Urinary bladder (tissue), 4 donors: ENCODE data around the gene TRPC4AP. TPM values are rescaled to one million over a fixed set of nuclear protein-coding genes. Genes with fewer than 3 reads are reported as not detected.

ENCODE experiments used
- DNase-seq: peaks from one replicate; pipeline ENCODE4 v3.0.0-alpha.2; 2015; ENCODE audit errors: extremely low spot score
- H3K27ac ChIP-seq: one replicate; pipeline ENCODE4 v1.5.1; 2013; ENCODE audit warnings: low read depth, mild to moderate bottlenecking, moderate library complexity
- H3K36me3 ChIP-seq: one replicate; pipeline ENCODE4 v1.6.1; 2013; ENCODE audit warnings: mild to moderate bottlenecking, moderate library complexity; ENCODE audit not compliant: insufficient read depth
- H3K4me1 ChIP-seq: one replicate; pipeline ENCODE4 v1.6.1; 2013; ENCODE audit warnings: mild to moderate bottlenecking, moderate library complexity; ENCODE audit not compliant: insufficient read depth
- H3K4me3 ChIP-seq: one replicate; pipeline ENCODE4 v1.5.1; 2013; ENCODE audit warnings: low read depth, low read length
- WGBS: extraction: QIAGEN DNeasy Blood & Tissue Kit; methylation state at CpG from one replicate; pipeline ENCODE4 v1.1.7; 2013; 5-methylcytosine and 5-hydroxymethylcytosine counted together
- polyA plus RNA-seq: library from polyadenylated mRNA; stranded (reverse); fragments of 200-250 nt; gene quantifications from one replicate; pipeline ENCODE4 v1.2.3, GENCODE V29; 2013
- total RNA-seq: library from RNA; depleted of rRNA; stranded (reverse); fragments of >200 nt; gene quantifications from one replicate; pipeline ENCODE4 v1.2.3, GENCODE V29; 2014
- donor health status: healthy with polysubstance abuse.
- donor health status: healthy.

Gene TRPC4AP
- total and polyA plus RNA-seq, 2 donors: 40.0 to 52.3 TPM

DNA sequence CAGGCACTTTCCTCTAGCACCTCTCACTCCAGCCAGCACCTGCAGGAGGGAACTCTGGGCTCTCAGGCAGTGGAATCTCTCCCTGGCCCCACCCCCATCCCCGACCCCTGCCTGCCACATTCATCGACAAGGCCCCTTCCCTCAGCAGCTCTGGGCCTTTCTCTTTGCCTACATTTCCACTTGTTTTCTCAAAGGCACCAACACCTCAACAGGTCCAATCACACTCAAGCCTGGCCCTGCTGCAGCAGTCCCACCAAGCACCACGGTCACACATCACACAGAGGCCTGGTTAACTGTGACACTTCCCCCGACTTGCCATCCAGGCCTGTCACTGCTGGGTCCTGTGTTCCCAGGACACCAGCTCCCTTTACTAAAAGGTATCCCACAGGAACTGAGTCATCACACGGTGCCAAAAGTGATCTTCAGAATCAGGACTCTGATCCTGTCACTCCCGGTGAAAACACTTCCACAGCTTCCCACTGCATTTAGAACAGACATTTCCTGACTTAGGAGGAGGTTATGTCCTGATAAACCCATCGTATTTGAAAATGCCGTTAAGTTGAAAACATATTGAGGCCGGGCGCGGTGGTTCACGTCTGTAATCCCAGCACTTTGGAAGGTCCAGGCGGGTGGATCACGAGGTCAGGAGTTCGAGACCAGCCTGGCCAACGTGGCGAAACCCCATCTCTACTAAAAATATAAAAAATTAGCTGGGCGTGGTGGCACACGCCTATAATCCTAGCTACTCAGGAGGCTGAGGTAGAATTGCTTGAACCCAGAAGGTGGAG, 82.0 kb downstream of the TRPC4AP start:
- no peak for DNase-seq
- Histone ChIP-seq H3K4me3 (no peak overlapping the region), H3K36me3 (peaks cover 3% of the 10 kb centered on the region), H3K4me1 (no peaks in the 10 kb centered on the region), H3K27ac (no peak overlapping the region)
- 88% methylated on average over 19 of the region's 19 CpGs for WGBS

DNA sequence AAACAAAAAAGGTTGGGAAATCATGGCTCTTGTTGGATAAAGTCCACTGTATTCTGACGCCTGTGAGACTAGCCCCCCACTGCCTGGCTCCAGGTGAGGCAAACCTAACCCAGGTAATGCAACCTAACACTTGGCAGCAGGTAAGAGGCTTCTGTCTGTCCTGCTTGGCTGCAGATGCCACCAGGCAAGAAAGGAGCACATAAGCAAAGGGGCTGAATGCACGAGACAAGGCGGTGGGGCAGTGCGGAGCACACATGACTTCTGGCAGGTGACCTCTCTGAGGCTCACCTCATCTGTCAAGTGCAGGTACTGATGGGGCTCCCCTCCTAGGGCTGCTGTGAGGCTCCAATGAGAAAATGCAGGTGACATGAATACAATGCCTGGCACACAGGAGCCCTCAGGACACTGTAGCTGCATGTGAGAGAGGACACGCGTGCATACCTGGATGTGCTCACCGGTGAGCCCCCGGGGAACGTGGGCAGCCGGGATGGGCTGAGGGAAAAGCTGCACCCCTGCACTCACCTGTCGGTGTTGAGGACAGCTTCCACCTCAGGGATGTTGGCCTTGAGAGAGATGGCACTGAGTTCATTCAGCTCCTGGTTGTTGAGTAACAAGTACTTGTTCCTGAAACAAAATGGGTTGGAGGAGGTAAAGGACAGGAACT, 82.8 kb downstream of the TRPC4AP start:
- no peak for DNase-seq
- no peaks in the 10 kb centered on the region for H3K4me1 ChIP-seq
- H3K27ac ChIP-seq: no peak overlapping the region
- H3K4me3 ChIP-seq: no peak overlapping the region
- WGBS: 95% methylated on average over 11 of the region's 11 CpGs
- H3K36me3 ChIP-seq: peaks cover 3% of the 10 kb centered on the region

- 89% methylated on average over 14 of the region's 14 CpGs for WGBS
Measured at GRCh38 chr20:35008411-35009342, 83.9 kb downstream of the TRPC4AP start.

DNA sequence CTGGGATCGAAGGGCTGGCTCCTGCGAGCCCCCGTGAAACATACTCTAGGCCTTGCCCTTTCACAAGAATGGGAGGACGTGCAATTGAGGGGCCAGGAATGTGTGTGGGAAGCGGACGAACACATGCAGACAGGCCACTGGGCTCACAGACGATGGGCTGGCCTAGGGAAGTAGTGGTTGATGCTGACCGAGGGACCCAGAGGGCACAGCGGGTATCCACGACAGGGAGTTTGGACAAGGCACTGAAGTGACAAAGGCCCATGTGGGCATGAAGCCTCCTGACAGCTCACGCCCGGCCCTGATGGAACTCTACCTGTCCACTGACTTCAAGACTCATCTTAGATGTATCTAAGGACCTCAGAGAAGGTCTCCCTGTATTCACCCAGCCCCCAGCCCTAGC, 84.7 kb downstream of the TRPC4AP start:
- Histone ChIP-seq H3K4me3 (no peak overlapping the region), H3K27ac (no peak overlapping the region), H3K36me3 (peaks cover 5% of the 10 kb centered on the region), H3K4me1 (no peaks in the 10 kb centered on the region)
- WGBS: 93% methylated on average over 12 of the region's 12 CpGs
- DNase-seq: no peak

More at GRCh38 chr20:35008411-35009342, 83.9 kb downstream of the TRPC4AP start:
- Histone ChIP-seq H3K4me3 (no peak overlapping the region), H3K4me1 (no peaks in the 10 kb centered on the region), H3K27ac (no peak overlapping the region), H3K36me3 (peaks cover 3% of the 10 kb centered on the region)
- DNase-seq: no peak

- WGBS: 86% methylated on average over 9 of the region's 9 CpGs
- Histone ChIP-seq H3K36me3 (peaks cover 5% of the 10 kb centered on the region), H3K27ac (no peak overlapping the region), H3K4me1 (no peaks in the 10 kb centered on the region), H3K4me3 (no peak overlapping the region)
- no peak for DNase-seq
Measured at GRCh38 chr20:35007413-35007812, 85.2 kb downstream of the TRPC4AP start.

GRCh38 chr20:35006531-35006971, 86.1 kb downstream of the TRPC4AP start:
- peaks cover 5% of the 10 kb centered on the region for H3K36me3 ChIP-seq
- no peak overlapping the region for H3K4me3 ChIP-seq
- no peak overlapping the region for H3K27ac ChIP-seq
- 87% methylated on average over 4 of the region's 4 CpGs for WGBS
- no peak for DNase-seq
- H3K4me1 ChIP-seq: no peaks in the 10 kb centered on the region

DNA sequence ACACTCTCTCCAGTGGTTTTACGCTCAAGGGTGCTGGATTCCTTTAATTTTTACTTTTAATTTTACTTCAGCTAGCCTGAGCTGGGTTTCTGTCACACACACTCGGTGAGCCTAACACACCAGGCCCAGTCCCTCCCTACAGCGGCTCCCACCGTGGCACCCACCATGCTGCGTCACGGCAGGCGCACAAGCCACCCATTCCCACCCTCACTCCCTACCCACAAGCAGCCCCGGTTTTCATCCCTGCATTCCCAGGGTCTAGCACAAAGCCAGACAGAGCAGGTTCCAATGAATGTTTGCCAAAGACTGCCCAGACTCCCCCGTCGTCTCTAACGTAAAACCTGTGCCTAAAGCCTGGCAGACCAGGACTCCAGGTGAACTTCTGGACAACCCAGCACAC, 86.6 kb downstream of the TRPC4AP start:
- no peak for DNase-seq
- Histone ChIP-seq H3K36me3 (peaks cover 5% of the 10 kb centered on the region), H3K4me3 (no peak overlapping the region), H3K27ac (no peak overlapping the region), H3K4me1 (no peaks in the 10 kb centered on the region)
- 91% methylated on average over 11 of the region's 11 CpGs for WGBS

DNA sequence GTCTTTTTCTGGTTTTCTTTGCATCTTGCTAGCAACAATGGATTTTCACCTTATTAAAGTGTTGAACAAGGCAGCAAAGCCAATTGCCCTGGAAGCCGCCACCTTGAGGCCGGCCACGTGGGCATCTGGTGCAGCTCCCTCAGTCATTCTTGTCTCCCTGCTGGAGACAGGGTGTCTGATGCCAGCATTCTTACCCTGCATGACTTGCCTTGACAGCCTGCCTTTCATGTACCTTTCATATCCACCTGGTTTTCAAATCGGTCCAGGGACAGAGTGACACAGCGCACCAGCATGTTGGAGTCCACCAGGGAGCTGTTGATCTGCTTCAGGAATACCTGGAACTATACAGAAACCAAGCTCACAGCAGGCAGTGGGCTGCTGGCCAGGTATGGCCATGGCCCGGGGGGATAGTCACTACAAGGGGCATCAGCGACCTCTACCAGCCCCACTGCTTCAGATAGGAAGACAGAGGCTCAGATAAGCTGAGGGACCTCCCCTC, 87.1 kb downstream of the TRPC4AP start:
- Histone ChIP-seq H3K4me1 (no peaks in the 10 kb centered on the region), H3K36me3 (peaks cover 5% of the 10 kb centered on the region), H3K27ac (no peak overlapping the region), H3K4me3 (no peak overlapping the region)
- DNase-seq: no peak
- 84% methylated on average over 7 of the region's 7 CpGs for WGBS

DNA sequence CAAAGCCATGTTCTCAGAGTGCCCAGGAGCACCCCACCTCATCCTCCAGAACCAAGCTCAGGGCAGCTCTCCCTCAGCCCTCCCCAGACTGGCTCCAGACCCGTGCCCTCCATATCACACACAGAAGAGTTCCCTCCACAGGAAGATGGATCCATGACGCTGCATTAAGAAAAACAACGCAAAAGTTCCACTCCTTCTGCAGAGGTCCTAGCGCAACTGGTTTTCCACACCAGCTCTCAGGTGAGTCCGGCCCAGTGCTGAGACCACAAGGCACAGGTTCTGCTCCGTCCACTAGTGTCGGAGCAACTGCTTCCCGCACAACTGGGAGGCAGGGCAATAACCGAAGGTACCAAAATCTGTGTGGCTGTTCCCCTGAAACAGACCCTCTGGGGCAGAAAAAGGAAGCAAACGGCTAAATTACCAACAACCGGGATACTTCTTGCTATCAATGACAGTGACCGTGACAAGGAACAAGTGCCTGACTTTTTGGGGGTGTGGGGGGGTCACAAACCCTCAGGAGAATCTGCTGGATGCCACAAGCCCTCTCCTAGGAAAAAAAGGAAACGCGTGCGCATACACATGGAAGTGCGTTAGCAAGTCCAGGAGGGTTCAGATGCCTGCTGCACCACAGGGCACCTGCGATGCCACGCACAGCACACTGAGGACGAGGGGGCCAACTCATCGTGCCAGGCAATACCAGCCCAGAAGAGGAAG, 87.7 kb downstream of the TRPC4AP start:
- no peak for DNase-seq
- Histone ChIP-seq H3K4me1 (no peaks in the 10 kb centered on the region), H3K4me3 (no peak overlapping the region), H3K27ac (no peak overlapping the region), H3K36me3 (peaks cover 5% of the 10 kb centered on the region)
- WGBS: 93% methylated on average over 20 of the region's 20 CpGs

DNA sequence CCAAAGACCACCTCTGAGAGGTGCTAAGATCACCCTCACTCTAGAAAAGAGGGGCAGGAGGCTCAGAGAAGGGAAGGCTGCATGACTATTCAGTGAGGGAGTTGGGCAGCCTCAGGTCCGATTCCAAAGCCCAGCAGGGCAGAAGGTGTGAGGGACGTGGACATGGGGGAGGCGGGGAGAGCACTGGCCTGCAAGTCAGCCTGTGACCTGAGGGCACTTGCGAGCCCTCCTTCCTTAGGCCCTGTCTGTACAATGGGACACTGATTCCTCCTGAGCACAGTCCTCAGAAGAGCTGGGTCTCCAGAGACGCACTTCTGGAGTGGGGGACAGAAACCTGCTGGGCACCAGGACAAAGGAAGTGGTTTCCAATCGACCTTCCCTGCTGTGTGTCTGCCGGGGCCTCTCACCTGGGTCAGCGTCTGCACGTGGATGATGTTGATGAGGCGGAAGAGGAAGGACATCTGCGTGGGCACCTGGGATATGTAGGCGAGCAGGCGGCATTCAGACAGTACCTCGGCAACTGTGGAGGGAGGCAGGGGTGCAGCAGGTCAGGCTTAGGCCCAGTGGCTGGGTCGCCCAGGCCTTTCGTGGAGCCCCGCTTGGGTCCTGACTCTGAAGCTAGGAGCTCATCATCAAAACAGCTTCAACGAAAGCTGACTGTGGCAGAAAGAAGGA, 88.4 kb downstream of the TRPC4AP start:
- 85% methylated on average over 18 of the region's 18 CpGs for WGBS
- H3K4me1 ChIP-seq: no peaks in the 10 kb centered on the region
- peaks cover 5% of the 10 kb centered on the region for H3K36me3 ChIP-seq
- H3K4me3 ChIP-seq: no peak overlapping the region
- H3K27ac ChIP-seq: no peak overlapping the region
- no peak for DNase-seq

DNA sequence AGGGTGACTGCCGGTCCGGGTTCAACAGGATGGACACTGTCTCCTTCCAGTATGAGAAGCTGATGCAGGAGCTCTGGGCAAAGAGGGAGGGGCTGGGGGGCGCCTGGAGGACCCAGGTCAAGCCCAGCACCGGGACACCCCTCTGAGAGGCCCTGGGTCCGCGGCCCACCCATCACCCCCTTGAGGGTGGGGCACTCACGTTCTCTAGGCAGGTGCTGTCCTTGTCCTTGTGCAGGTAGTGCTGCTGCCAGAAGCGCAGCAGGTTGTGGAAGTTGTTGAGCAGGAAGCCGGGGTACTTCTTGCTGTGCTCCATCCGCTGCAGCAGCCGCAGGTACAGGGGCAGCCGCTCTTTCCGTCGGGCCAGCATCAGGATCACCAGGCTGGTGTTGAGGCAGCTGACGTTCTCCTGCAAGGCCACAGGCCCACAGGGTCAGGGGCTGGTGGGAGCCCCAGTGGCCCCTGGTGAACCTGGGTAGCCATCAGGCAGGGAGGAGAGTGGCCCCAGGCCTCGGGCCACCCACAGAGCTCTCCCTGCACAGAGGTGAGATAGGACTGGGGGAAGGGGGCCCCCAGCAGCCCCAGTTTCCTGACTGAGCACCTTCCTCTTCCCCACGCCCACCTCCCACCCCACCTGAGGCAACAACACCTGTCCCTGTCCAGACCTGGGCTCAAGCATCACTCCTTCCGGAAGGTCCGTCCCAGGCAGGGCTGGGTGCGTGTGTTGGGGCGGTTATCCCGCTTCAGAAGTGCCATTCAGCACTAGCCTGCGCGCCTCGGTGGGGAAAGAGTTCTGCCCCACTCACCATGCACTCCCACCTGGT, 89.2 kb downstream of the TRPC4AP start:
- Histone ChIP-seq H3K36me3 (peaks cover 5% of the 10 kb centered on the region), H3K27ac (no peak overlapping the region), H3K4me1 (no peaks in the 10 kb centered on the region), H3K4me3 (no peak overlapping the region)
- 92% methylated on average over 25 of the region's 25 CpGs for WGBS
- DNase-seq: no peak
